AG20443 (cell line): Measurements from ENCODE around the gene SPATA24.
"Not testable (repeated sequence)": the region's sequence is repeated elsewhere in the genome, so short reads cannot be mapped to it uniquely, and the experiment has no call there.

Source experiments
- DNase-seq: peaks from one replicate; pipeline ENCODE4 v3.0.0; 2012; ENCODE audit warnings: low spot score, mixed read lengths

The SPATA24 gene

GRCh38 chr5:139416651-139417050 lies 12.8 kb upstream of the SPATA24 start:
- no peak for DNase-seq

GRCh38 chr5:139415869-139416268 lies 12.0 kb upstream of the SPATA24 start:
- no peak for DNase-seq

- no peak for DNase-seq
These were observed 11.5 kb upstream of the SPATA24 start for GRCh38 chr5:139415221-139415861.

- DNase-seq = no peak
These were observed 10.8 kb upstream of the SPATA24 start for GRCh38 chr5:139414581-139415130.

GRCh38 chr5:139413963-139414362 lies 10.1 kb upstream of the SPATA24 start:
- DNase-seq = no peak

- DNase-seq = no peak
These were observed 9.3 kb upstream of the SPATA24 start for GRCh38 chr5:139413153-139413552.

- peak; percentile 66 for DNase-seq
These were observed 7.3 kb upstream of the SPATA24 start for GRCh38 chr5:139410993-139411828.

GRCh38 chr5:139410121-139410992 lies 6.5 kb upstream of the SPATA24 start:
- no peak for DNase-seq

GRCh38 chr5:139409116-139409515 lies 5.2 kb upstream of the SPATA24 start:
- not testable (repeated sequence) for DNase-seq

- no peak for DNase-seq
These were observed 4.3 kb upstream of the SPATA24 start for GRCh38 chr5:139408191-139408590.

- DNase-seq = no peak
These were observed 3.6 kb upstream of the SPATA24 start for GRCh38 chr5:139407517-139407916.

- DNase-seq = no peak
These were observed 3.1 kb upstream of the SPATA24 start for GRCh38 chr5:139406963-139407362.

- no peak for DNase-seq
These were observed 573 bp upstream of the SPATA24 start for GRCh38 chr5:139404484-139404840.

GRCh38 chr5:139403418-139403786 lies 487 bp downstream of the SPATA24 start:
- no peak for DNase-seq

GRCh38 chr5:139402561-139403158 lies 1.2 kb downstream of the SPATA24 start:
- no peak for DNase-seq

GRCh38 chr5:139401546-139401945 lies 2.3 kb downstream of the SPATA24 start:
- no peak for DNase-seq

GRCh38 chr5:139399501-139400121 lies 4.3 kb downstream of the SPATA24 start:
- no peak for DNase-seq

GRCh38 chr5:139397921-139398320 lies 6.0 kb downstream of the SPATA24 start:
- no peak for DNase-seq

GRCh38 chr5:139396691-139397090 lies 7.2 kb downstream of the SPATA24 start:
- DNase-seq = no peak

GRCh38 chr5:139395844-139396640 lies 7.8 kb downstream of the SPATA24 start:
- no peak for DNase-seq
